ELR (cell line): ENCODE data around the gene KRT37.
A peak's percentile ranks its signal among the peaks of the same experiment; 100 is the strongest.
"Not testable (repeated sequence)": the region's sequence is repeated elsewhere in the genome, so short reads cannot be mapped to it uniquely, and the experiment has no call there.

Experiments used
- DNase-seq: peaks from one replicate; pipeline ENCODE4 v3.0.0-alpha.2; 2015; ENCODE audit warnings: low read depth

Gene KRT37

DNA sequence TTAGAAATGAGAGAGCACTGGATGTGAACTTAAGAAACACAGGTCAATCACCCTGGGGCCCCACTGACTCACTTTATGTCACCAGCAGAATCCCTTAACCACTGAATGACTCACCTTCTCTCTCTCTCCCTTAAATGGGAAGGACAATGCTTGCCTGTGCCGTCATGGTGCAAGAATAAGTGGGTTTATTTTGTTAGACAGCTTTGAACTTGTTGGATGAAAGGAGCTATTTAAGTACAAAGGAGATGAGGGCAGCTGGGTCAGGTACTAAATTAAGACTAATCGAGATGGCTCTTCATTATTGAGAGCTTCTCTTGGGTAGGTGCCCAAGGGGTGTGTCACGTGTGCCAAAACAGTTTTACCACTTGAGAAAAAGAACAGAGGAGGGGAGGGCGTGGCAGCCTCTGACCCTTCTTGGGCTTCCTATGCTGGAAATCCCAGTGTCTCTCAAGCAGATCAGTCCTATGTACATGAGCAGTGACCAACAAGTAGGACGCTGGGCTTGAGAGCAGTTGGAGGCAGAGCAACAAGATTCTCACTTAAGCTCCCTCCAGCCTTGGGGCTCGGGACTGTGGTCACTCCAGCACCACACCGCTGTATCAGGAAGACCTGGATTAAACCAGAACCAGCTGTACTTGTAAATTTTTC, 20.2 kb downstream of the KRT37 start:
- peak; percentile 99 for DNase-seq

DNA sequence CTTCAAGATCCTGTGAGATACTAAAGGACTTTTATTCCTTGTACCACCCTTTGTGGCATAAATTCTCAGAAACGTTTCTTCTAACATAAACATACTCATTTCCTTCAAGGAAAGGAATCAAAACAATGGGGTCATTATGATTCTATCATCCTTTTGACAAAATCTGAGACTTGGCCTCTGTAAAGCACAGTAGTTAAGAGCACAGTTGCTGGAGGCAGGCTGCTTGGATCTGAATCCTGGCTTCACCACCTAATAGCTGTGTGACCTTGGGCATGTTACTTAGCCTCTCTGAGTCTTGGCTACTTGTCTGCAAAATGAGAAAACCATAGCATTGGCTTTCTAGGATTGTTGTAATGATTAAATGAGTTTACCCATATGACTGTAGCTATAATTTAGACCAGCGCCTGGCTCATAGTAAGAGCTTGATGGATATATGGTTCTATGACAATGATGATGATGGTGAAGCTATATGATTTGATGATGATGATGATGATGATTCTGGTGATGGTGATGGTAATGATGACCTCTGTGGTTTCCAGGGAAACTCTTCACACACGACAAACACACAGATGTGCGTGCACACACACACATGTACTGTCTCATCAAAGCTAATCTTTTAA, 20.9 kb downstream of the KRT37 start:
- DNase-seq = peak; percentile 58

DNA sequence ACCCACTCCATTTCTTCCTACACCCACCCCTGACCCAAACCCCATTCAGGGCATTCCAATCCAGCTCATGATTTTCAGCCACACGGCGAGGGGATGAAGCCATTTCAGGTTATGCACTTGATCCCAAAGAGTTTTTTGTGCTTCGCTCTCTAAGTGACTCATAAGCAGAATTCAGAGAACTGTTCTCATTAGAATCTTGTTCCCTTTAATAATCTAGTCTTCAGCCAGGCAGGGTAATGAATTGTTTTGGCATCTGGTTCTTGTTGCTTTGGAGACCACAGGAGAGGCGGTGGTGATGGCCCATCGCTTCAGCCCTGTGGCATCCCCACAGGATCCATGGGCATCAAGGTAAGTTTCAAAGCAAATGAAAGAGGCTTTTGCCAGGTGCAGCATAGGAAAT, 22.2 kb downstream of the KRT37 start:
- peak; percentile 25 for DNase-seq

DNA sequence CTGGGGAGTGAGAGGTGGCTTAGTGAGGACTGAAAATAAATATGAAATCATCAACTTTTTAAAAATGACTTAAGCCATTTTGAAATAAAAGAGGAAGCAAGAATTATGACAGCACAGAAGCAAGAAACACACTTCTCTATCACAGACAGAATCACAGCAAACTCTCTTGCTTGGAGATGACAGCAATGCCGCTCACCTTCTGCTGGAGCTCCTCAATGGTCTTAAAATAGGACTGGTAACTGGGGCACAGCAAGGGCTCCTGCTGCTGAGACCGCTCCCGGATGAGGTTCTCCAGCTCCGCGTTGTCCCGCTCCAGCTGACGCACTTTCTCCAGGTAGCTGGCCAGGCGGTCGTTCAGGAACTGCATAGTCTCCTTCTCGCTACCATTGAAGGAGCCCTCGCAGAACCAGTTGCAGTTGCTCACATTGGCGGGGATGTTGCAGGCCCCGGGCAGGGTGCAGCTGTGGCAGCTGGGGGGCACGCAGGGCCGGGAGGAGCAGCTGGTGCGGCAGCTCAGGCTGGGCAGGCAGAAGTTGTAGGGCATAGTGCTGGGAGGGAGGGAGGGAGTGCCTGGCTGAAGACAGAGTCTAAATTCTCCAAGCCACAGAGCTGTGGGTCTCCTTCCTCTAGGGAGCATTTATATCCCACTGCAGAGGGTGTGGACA, 27.3 kb downstream of the KRT37 start, which contains the start of gene KRT31:
TSS of gene KRT31 (minus strand) at position 613 of the 665 bp plus-strand sequence. CDS start at position 544, 69 bp downstream.
- DNase-seq = no peak

DNA sequence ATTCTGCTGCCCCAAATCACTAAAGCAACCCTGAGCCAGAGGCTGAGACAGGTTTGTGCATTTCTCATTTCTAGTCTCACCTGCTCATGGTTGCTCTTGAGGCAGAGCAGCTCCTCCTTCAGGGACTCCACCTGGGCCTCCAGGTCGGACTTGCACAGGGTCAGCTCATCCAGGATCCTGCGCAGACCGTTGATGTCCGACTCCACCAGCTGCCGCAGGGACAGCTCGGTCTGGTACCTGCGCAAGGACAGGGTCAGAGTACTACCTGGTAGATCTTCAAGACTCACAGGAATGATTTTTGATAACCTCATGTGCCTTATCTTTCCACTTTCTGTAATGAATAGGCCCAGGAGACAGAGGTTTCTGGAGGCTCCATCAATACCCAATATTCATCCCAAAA, 28.0 kb downstream of the KRT37 start:
- no peak for DNase-seq

DNA sequence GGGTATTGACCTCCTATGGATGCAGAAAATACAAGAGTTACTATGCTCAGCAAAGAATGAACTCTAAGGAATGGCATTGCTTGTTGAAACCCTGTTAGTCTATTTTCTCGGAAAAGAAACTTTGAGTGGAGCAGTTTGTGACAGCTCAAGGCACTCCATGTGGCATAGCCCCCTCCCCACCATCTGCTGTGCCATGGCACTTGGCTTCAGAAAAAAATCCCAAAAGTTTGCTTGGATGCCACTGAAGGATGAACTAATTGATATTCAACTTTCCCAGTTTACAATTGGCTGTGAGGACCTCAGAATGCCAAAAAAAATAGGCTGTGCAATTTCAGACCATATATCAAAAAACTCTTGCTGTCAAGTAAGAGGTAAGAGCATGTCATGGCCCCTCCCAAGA, 28.8 kb downstream of the KRT37 start:
- no peak for DNase-seq

DNA sequence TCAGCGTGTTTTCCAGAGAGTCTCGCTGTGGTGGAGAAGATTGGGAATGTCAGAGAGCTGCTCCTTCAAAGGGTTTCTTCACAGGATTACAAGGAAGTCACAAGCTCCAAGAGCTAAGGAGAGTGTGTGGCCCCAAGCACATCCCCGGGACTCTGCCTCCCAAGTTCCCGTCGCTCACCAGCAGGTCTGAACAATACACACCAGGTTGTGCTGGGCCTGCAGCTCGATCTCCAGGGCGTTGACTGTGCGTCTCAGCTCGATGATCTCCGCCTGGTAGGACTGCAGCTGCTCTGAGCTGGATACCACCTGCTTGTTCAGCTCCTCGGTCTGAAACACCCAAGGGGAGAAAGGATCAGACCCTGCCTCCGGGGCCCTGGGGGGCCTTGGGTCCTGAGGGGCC, 29.3 kb downstream of the KRT37 start:
- not testable (repeated sequence) for DNase-seq

DNA sequence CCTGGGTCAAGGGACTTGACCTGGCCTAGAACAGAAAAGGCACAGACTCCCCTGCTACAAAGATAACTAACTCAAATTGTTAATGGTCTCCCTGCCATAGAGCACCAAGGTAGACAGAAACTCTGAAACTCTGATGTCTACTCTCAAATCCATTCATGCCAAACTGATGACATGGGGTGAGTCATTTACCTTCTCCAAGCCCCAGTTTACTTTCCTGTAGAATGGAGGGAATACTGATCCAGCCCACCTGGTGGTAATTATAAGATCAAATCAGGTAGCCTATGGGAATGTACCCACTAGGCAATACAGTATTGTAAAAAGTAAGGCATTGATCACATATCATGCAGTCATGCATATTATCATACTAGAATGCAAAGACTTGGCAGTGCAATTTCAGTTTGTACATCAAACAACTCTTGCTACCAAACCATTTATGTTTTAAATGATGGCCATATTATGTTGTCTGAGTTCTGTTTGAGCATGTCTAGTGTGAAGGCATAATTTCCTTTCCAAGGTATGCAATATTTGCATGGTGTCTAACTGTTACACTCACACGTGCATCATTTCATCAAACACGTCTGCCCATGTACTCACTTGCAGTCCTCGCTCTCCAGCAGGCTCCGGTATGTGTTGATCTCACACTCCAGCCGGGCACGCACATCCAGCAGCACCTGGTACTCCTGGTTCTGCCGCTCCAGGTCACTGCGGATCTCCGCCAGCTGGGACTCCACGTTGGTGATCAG, 30.0 kb downstream of the KRT37 start:
- peak; percentile 58 for DNase-seq

DNA sequence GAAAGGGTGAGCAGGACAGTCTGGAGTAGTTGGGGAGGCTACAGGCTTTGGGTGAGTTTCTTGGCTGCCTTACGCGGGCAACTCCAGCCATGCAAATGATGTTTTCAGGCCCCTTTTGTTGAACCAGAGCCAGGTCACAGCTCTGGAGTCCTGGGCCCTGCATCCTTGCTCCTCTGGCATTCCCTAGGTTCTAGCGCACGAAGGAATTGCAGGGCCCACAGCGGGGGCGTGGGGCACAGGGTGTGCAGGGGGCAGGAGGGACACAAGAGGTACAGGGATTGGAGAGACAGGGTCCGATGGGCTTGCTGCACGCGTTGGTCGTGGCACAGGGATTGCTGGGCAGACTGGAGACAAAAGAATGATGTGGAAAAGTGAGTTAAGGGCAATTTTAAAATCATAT, 30.6 kb downstream of the KRT37 start:
- DNase-seq = no peak

DNA sequence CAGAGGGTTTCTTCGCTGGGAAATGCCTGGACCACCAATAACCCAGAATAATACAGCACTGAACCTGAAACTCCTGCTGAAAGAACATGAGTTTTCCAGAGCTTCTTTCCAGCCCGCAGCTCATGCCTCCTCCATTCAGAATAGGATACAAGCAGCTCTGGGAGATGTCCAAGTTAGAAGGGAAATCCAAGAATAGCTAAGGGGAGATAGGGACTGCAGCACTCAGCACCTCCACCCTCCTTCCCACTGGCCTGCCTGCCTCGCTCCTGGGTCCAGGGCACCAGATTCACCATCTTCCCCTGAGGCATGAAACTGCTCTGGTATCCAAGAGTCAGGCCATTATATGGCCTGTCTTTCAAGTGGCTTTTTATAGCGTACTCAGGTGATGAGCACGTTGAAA, 31.1 kb downstream of the KRT37 start:
- DNase-seq = no peak

DNA sequence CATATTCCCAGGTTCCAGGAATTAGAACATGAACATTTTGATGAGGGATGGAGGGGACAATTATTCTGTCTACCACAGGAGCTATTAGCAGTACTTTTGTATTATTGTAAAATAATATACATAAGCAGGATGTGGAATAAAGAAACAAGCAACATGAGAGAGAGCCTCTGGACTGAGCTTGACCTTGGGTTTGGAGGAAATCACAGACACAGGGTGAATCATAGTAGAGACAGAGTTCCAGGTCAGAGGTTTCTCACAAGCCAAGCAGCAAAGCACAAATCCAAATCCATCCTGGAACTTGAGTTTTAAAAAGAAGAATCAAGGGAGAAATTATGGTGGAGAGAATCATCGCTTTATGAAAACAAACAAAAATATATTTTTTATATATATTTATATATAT, 32.1 kb downstream of the KRT37 start:
- DNase-seq = peak; percentile 67

DNA sequence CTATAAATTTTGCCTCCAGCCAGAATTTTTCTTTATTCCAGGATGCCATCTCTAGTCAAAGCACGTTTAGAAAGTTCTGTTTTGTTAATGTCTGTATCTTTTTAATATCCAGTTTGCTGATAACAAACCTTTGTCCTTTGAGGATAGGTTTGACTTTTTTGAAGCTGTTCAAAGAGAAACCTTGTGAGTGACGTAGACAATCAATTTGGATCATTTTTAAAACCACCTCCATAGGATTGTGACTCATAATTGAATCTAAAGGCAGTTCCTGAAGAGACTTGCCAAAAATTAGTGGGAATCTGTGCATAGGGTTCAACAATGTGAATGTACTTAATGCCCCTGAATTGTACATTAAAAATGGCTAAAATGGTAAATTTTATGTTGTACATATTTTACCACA, 32.9 kb downstream of the KRT37 start:
- no peak for DNase-seq

DNA sequence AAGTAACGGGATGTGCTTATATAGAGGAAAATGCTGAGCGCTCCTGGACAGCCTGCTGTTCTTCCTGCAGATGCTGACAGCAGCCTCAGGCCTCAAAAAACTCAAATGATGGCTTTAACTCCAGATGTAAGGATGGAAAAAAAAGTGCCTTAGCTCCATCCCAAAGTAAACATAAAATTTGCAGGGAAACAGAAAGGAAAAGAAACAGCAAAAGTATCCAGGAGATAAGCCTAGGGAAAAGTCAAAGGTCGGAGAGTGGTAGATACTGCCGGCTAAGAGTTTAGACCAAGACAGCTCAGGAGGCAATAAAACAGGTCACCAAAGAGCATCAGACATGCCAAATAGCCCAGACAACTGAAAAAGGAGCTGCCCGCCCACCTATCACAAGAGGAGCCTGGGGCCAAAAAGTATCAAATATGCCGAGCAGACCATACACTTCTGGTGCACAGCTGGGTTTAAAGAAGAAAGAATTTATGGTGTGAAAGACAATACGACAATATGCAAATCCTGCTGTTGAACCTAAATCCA, 33.9 kb downstream of the KRT37 start:
- DNase-seq = no peak

DNA sequence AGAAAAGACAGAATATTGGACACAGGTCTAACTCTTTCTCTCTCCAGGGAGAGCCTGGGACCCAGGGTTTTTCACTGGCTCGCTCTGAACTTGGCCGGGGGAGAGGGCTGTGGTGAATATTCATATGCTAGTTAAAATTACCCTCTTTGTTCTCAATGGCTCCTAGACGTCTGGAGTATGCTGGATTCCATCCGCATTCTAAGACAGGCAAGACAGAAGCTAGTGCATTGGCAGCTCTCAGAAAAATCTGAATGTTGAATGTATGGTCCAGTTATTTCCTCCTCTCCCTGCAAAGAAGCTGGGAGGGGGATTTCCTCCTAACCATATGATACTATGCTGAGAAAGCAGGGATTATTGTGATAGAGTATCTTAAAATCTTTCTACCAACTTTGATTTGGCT, 36.7 kb downstream of the KRT37 start:
- no peak for DNase-seq

DNA sequence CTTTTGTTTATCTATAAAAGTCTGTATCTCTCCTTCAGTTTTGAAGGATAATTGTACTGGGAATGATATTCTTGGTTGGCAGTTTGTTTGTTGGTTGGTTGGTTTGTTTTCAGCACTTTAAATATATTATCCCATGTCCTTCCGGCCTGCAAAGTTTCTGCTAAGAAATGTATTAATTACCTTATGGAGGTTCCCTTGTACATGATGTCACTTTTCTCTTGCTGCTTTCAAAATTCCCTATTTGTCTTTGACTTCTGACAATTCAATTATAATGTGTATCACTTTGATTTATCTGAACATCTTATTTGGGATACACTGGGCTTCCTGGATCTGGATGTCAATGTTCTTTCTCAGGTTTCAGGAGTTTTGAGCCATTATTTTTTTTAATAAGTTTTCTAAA, 38.2 kb downstream of the KRT37 start:
- DNase-seq = no peak

DNA sequence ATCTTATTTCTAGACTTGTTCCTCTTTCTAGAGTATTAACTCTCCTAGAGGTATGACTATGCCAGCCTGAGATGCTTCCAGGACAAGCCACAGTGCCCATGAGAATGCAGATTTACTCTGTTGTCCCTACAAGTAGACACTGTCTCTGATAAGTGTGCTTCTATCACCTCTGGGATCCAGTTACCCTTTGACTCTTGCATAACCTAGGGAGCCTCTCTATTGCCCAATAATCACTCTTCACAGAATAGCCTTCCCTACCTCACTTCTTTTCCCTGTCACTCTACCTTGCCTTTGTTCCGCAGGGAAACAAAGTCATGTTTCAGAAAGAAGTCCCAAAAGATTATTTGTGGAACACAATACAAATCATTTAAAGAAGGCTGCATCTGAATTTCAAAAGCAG, 40.7 kb downstream of the KRT37 start:
- no peak for DNase-seq

DNA sequence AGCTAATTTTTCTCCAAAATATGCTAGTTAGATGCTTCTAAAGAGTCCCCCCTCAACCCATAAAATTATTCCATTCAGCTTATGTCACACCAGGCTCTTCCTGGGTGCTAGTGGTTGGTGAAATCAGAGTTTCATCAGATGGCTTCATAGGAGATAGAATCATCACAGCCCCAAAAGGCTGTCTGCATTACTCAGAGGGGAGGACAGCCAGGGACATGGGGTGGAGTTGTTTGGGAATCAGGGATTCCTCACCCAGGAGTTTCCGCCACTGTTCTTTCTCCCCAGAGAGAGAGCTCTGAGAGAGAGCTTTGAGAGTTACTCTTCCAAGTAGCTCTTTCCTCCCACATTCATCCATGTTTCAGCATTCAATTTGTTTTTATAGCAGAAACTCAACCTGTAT, 42.0 kb downstream of the KRT37 start:
- DNase-seq = peak; percentile 72

DNA sequence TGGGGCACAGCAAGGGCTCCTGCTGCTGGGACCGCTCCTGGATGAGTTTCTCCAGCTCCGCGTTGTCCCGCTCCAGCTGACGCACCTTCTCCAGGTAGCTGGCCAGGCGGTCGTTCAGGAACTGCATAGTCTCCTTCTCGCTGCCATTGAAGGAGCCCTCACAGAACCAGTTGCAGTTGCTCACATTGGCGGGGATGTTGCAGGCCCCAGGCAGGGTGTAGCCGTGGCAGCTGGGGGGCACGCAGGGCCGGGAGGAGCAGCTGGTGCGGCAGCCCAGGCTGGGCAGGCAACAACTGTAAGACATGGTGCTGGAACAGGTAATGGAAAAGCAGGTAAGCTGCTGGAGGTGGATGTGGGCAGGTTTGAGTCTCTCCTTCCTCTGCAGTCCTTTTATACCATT, 42.4 kb downstream of the KRT37 start, which contains the start of gene KRT34:
TSS of gene KRT34 (minus strand) at position 364 of the 400 bp plus-strand sequence. CDS start at position 304, 60 bp downstream.
- not testable (repeated sequence) for DNase-seq

DNA sequence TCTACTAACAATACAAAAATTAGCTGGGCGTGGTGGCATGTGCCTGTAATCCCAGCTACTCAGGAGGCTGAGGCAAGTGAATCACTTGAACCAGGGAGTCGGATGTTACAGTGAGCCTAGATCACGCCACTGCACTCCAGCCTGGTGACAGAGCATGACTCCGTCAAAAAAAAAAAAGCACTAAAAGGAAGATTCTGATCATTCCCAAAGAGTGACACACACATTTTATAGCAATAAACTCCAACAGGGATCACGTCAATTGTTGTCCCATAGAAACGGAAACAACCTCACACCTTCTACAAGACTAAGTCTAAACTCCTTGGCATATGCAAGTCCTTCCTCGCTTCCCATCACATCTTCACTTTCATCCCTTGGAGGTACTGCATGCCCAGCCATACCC, 44.3 kb downstream of the KRT37 start:
- DNase-seq = peak; percentile 98

DNA sequence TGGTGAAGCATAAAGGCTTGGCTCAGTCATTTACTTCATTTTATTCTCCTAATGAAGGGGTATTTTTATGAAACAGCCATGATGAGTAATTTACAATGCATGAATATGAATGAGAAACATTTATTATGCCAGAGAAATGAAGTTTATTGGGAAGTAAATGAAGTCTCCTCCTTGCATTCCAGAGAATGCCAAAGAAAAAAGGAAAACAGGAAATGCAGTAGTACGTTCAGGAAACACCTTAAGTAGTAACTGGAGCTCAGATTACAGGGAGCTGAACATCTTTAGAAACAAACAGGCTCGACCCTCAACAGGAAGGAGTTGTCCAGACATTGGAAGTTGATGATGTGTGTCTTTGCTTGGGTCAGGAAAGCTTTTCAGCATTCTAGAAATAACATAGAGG, 46.8 kb downstream of the KRT37 start:
- peak; percentile 45 for DNase-seq
